ENCODE data around the gene FADS3. TPM values are rescaled to one million over a fixed set of nuclear protein-coding genes. Genes with fewer than 3 reads are reported as not detected.

The FADS3 gene
- total RNA-seq, 1 donor from 2014 or later: 13.6 TPM

- no peak for DNase-seq (ENCODE audit: low read depth, low spot score)
- Mint-ChIP-seq H3K27ac (ENCODE audit: unreplicated experiment) (no peak overlapping the region), H3K4me3 (no peak overlapping the region), H3K4me1 (no peaks in the 10 kb centered on the region), H3K27me3 (ENCODE audit: low read depth) (peaks cover 3% of the 10 kb centered on the region), H3K36me3 (ENCODE audit: low read depth) (no peaks in the 10 kb centered on the region), H3K9me3 (no peaks in the 10 kb centered on the region)
- TF ChIP-seq, protein P1, sequence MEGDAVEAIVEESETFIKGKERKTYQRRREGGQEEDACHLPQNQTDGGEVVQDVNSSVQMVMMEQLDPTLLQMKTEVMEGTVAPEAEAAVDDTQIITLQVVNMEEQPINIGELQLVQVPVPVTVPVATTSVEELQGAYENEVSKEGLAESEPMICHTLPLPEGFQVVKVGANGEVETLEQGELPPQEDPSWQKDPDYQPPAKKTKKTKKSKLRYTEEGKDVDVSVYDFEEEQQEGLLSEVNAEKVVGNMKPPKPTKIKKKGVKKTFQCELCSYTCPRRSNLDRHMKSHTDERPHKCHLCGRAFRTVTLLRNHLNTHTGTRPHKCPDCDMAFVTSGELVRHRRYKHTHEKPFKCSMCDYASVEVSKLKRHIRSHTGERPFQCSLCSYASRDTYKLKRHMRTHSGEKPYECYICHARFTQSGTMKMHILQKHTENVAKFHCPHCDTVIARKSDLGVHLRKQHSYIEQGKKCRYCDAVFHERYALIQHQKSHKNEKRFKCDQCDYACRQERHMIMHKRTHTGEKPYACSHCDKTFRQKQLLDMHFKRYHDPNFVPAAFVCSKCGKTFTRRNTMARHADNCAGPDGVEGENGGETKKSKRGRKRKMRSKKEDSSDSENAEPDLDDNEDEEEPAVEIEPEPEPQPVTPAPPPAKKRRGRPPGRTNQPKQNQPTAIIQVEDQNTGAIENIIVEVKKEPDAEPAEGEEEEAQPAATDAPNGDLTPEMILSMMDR (conservative IDR thresholded peaks at IDR 0.05): no peak
These were observed 13.8 kb upstream of the FADS3 start for GRCh38 chr11:61905067-61905696.

- no peaks in the 10 kb centered on the region for H3K4me1 Mint-ChIP-seq
- no peak overlapping the region for H3K4me3 Mint-ChIP-seq
- no peak for DNase-seq (ENCODE audit: low read depth, low spot score)
- H3K27ac Mint-ChIP-seq (ENCODE audit: unreplicated experiment): no peak overlapping the region
- TF ChIP-seq, protein P1 (conservative IDR thresholded peaks at IDR 0.05): no peak
- H3K27me3 Mint-ChIP-seq (ENCODE audit: low read depth): peaks cover 3% of the 10 kb centered on the region
- H3K36me3 Mint-ChIP-seq (ENCODE audit: low read depth): no peaks in the 10 kb centered on the region
- H3K9me3 Mint-ChIP-seq: no peaks in the 10 kb centered on the region
These were observed 13.2 kb upstream of the FADS3 start for GRCh38 chr11:61904539-61905048.

DNA sequence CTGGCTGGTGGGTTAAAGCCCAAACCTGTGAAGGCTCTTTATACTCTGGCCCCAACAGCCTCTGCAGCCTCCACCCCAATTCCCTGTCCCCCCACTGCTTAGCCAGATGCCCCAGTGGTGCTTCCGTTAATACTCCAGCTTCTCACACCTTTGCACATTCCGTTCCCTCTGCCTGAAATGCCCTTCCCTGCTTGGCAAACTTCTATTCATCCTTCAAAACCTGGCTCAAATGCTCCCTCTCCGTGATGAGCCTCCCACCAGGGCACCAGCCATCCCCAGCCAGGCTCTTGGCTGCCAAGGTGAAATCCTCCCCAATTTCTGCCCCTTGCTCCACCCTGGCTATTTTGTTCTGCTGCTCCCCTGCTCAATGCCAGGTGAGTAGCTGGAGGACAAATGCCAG is 12.5 kb upstream of the FADS3 start:
- no peak overlapping the region for H3K27ac Mint-ChIP-seq (ENCODE audit: unreplicated experiment)
- TF ChIP-seq, protein P1 (conservative IDR thresholded peaks at IDR 0.05): no peak
- no peaks in the 10 kb centered on the region for H3K4me1 Mint-ChIP-seq
- H3K36me3 Mint-ChIP-seq (ENCODE audit: low read depth): no peaks in the 10 kb centered on the region
- no peak overlapping the region for H3K4me3 Mint-ChIP-seq
- no peak for DNase-seq (ENCODE audit: low read depth, low spot score)
- H3K9me3 Mint-ChIP-seq: no peaks in the 10 kb centered on the region
- peaks cover 3% of the 10 kb centered on the region for H3K27me3 Mint-ChIP-seq (ENCODE audit: low read depth)

DNA sequence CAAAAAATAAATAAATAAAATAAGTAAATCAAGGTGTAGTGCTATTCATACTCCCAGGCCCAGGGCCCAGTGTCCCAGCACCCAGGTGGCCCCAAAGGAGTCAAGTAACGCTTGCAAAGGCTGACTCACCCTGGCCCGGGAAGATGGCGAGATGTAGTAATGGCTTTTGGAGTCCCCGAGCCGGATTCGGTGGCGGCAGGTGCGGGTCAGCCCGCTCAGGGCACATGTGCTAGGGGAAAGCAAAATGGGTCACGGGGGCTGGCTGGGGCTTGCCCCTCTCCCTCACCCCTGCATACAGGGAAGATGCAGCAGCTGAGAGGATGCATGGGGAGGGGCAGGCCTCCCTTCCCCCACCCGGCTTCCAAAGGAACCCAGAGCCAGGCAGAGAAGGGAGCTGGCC is 11.0 kb upstream of the FADS3 start:
- TF ChIP-seq, protein P1 (conservative IDR thresholded peaks at IDR 0.05): no peak
- Mint-ChIP-seq H3K4me3 (no peak overlapping the region), H3K9me3 (no peaks in the 10 kb centered on the region), H3K4me1 (no peaks in the 10 kb centered on the region), H3K36me3 (ENCODE audit: low read depth) (no peaks in the 10 kb centered on the region), H3K27ac (ENCODE audit: unreplicated experiment) (no peak overlapping the region), H3K27me3 (ENCODE audit: low read depth) (peaks cover 3% of the 10 kb centered on the region)
- no peak for DNase-seq (ENCODE audit: low read depth, low spot score)

GRCh38 chr11:61901397-61901796 is 10.1 kb upstream of the FADS3 start:
- DNase-seq (ENCODE audit: low read depth, low spot score): no peak
- Mint-ChIP-seq H3K27me3 (ENCODE audit: low read depth) (peaks cover 3% of the 10 kb centered on the region), H3K9me3 (no peaks in the 10 kb centered on the region), H3K4me1 (no peaks in the 10 kb centered on the region), H3K36me3 (ENCODE audit: low read depth) (no peaks in the 10 kb centered on the region), H3K27ac (ENCODE audit: unreplicated experiment) (no peak overlapping the region), H3K4me3 (no peak overlapping the region)
- TF ChIP-seq, protein P1 (conservative IDR thresholded peaks at IDR 0.05): no peak
